ENCODE results near the gene DESI1. TPM values are rescaled to one million over a fixed set of nuclear protein-coding genes. Genes with fewer than 3 reads are reported as not detected.

Gene DESI1
- total RNA-seq, 1 experiment from 2014 or later, result 20.9 TPM

DNA sequence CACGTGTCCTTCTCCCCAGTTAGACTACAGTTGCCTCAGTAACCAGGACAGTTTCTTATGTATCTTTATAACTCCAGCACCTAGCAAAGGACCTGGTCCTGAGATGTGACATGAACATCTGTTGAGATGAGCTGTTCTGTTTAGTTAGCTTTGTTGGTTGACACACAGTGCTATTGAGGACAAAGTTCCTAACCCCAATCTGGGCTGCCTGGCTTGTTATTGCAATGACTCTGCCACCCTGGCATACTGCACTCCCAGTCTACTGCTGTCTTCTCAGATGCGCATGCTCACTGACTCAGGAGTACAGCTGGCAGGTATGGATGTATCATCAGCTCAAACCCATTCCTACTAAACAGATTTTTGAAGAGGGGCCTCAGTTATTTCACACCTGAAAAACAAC, 7.4 kb downstream of the DESI1 start:
- H3F3A ChIP-seq (ENCODE audit: low read length, unreplicated experiment), result no peaks in the 10 kb centered on the region
- TF ChIP-seq, protein P1, sequence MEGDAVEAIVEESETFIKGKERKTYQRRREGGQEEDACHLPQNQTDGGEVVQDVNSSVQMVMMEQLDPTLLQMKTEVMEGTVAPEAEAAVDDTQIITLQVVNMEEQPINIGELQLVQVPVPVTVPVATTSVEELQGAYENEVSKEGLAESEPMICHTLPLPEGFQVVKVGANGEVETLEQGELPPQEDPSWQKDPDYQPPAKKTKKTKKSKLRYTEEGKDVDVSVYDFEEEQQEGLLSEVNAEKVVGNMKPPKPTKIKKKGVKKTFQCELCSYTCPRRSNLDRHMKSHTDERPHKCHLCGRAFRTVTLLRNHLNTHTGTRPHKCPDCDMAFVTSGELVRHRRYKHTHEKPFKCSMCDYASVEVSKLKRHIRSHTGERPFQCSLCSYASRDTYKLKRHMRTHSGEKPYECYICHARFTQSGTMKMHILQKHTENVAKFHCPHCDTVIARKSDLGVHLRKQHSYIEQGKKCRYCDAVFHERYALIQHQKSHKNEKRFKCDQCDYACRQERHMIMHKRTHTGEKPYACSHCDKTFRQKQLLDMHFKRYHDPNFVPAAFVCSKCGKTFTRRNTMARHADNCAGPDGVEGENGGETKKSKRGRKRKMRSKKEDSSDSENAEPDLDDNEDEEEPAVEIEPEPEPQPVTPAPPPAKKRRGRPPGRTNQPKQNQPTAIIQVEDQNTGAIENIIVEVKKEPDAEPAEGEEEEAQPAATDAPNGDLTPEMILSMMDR (conservative IDR thresholded peaks at IDR 0.05; ENCODE audit: low read depth, low read length), result no peak
- TF ChIP-seq EZH2phosphoT487 (IDR thresholded peaks at IDR 0.05; ENCODE audit: borderline replicate concordance, low read length), result no peak
- no peak for TF ChIP-seq EZH2 (IDR thresholded peaks at IDR 0.05; ENCODE audit: low read length, unreplicated experiment)
- no peak for DNase-seq
- H3K9me3 ChIP-seq (ENCODE audit: low read length), result no peaks in the 10 kb centered on the region
- no peaks in the 10 kb centered on the region for H3K36me3 ChIP-seq (ENCODE audit: low read depth, low read length)
- no peak overlapping the region for H3K27ac ChIP-seq (ENCODE audit: low read length)
- no peaks in the 10 kb centered on the region for H4K20me1 ChIP-seq (ENCODE audit: low read length)
- no peaks in the 10 kb centered on the region for H3K27me3 ChIP-seq (ENCODE audit: low read length)
- no peak overlapping the region for H3K9ac ChIP-seq (ENCODE audit: low read length)
- H3K4me2 ChIP-seq (ENCODE audit: low read length), result no peak overlapping the region
- H3K4me3 ChIP-seq (ENCODE audit: low read length), result no peak overlapping the region
- no peaks in the 10 kb centered on the region for H3K9me2 ChIP-seq (replicated peaks; ENCODE audit: low read length)
- ChIA-PET CTCF (no interaction called here), POLR2A (ENCODE audit: unreplicated experiment) (no interaction called here)
- intact Hi-C loops (cut with micrococcal nuclease), result no loop called here
- ATAC-seq, result no peak
- peaks cover 38% of the 10 kb centered on the region for H3K79me2 ChIP-seq (ENCODE audit: low read length)
- H3K4me1 ChIP-seq (ENCODE audit: insufficient read depth, low read length), result 0 out of 2 replicates have a peak, but pooled peaks cover 6% of the 10 kb centered on the region
- no peak overlapping the region for H2AFZ ChIP-seq (ENCODE audit: low read length)
- BruUV-seq (replicated peaks), result no TSS peak

DNA sequence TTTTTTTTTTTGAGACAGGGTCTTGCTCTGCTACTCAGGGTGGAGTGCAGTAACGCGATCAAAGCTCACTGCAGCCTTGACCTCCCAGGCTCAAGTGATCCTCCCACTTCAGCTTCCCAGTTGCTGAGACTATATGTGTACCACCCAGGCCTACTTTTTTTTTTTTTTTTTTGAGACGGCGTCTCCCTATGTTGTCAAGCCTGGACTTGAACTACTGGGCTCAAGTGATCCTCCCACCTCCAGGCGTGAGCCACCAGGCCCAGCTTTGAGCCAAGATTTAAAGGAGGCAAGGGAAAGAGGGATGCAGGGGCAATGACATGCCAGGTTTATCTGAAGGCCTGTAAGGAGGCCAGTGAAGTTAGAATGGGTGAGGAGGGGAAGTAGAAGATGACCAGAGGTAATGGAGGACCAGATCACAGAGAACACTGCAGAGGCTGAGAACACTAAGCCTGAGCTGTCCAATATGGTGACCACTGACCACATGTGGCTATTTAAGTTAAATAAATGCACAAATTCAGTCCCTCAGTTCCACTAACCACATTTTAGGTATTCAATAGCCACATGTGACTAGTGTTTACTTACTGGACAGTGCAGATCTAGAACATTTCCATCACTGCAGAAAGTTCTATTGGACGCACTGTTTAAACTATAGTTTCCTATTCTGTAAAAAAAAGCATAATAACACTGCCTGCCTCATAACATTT, 8.1 kb downstream of the DESI1 start:
- Histone ChIP-seq H3K4me1 (ENCODE audit: insufficient read depth, low read length) (0 out of 2 replicates have a peak, but pooled peaks cover 4% of the 10 kb centered on the region), H3K4me3 (ENCODE audit: low read length) (no peak overlapping the region), H3K9me2 (replicated peaks; ENCODE audit: low read length) (no peaks in the 10 kb centered on the region), H3K4me2 (ENCODE audit: low read length) (no peak overlapping the region), H3K9ac (ENCODE audit: low read length) (no peak overlapping the region), H3K27ac (ENCODE audit: low read length) (no peak overlapping the region), H4K20me1 (ENCODE audit: low read length) (no peaks in the 10 kb centered on the region), H2AFZ (ENCODE audit: low read length) (no peak overlapping the region), H3F3A (ENCODE audit: low read length, unreplicated experiment) (no peaks in the 10 kb centered on the region), H3K36me3 (ENCODE audit: low read depth, low read length) (no peaks in the 10 kb centered on the region), H3K27me3 (ENCODE audit: low read length) (no peaks in the 10 kb centered on the region), H3K9me3 (ENCODE audit: low read length) (no peaks in the 10 kb centered on the region), H3K79me2 (ENCODE audit: low read length) (peaks cover 33% of the 10 kb centered on the region)
- ATAC-seq (no peak), DNase-seq (no peak)
- TF ChIP-seq, protein P1 (conservative IDR thresholded peaks at IDR 0.05; ENCODE audit: low read depth, low read length), result no peak
- no peak for TF ChIP-seq EZH2phosphoT487 (IDR thresholded peaks at IDR 0.05; ENCODE audit: borderline replicate concordance, low read length)
- no peak for TF ChIP-seq EZH2 (IDR thresholded peaks at IDR 0.05; ENCODE audit: low read length, unreplicated experiment)
- CTCF ChIA-PET, result no interaction called here
- POLR2A ChIA-PET (ENCODE audit: unreplicated experiment), result no interaction called here
- no TSS peak for BruUV-seq (replicated peaks)
- intact Hi-C loops (cut with micrococcal nuclease), result no loop called here

DNA sequence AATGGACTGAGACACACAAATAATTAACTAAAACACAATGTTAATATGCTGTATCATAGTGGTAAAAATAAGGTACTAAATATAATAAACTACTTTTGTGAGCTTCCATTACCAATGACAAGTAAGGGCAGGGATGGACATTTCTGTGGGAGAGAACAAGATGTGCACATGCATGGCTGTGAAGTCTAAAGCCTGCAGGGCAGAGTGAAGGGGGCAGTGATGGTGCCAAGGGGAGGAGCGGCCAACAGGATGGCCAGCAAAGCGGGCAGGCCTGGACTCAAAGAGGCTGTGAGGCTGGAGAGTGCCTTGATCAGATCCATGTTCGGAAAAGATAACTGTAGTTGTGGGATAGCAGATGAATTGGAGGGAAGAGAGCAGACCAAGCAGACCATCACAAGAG, 12.5 kb downstream of the DESI1 start:
- Histone ChIP-seq H4K20me1 (ENCODE audit: low read length) (no peaks in the 10 kb centered on the region), H3K9ac (ENCODE audit: low read length) (no peak overlapping the region), H2AFZ (ENCODE audit: low read length) (no peak overlapping the region), H3F3A (ENCODE audit: low read length, unreplicated experiment) (no peaks in the 10 kb centered on the region), H3K79me2 (ENCODE audit: low read length) (peaks cover 8% of the 10 kb centered on the region), H3K4me3 (ENCODE audit: low read length) (no peak overlapping the region), H3K27ac (ENCODE audit: low read length) (no peak overlapping the region), H3K4me1 (ENCODE audit: insufficient read depth, low read length) (no peaks in the 10 kb centered on the region), H3K4me2 (ENCODE audit: low read length) (no peak overlapping the region), H3K36me3 (ENCODE audit: low read depth, low read length) (peaks cover 4% of the 10 kb centered on the region; the same call in 1 of the 2 replicates), H3K9me2 (replicated peaks; ENCODE audit: low read length) (no peaks in the 10 kb centered on the region), H3K9me3 (ENCODE audit: low read length) (no peaks in the 10 kb centered on the region), H3K27me3 (ENCODE audit: low read length) (no peaks in the 10 kb centered on the region)
- no TSS peak for BruUV-seq (replicated peaks)
- DNase-seq, result no peak
- no peak for ATAC-seq
- TF ChIP-seq, protein P1 (conservative IDR thresholded peaks at IDR 0.05; ENCODE audit: low read depth, low read length), result no peak
- TF ChIP-seq EZH2 (IDR thresholded peaks at IDR 0.05; ENCODE audit: low read length, unreplicated experiment), result no peak
- no peak for TF ChIP-seq EZH2phosphoT487 (IDR thresholded peaks at IDR 0.05; ENCODE audit: borderline replicate concordance, low read length)
- intact Hi-C loops (cut with micrococcal nuclease), result no loop called here
- ChIA-PET POLR2A (ENCODE audit: unreplicated experiment) (no interaction called here), CTCF (no interaction called here)
